OCI-LY1 (cell line): ENCODE measurements around the gene EPM2A.

Experiments used
- CTCF ChIP-seq: fragments of 200-600 bp; sonication (generic), shearing (Covaris generic); IDR thresholded peaks from 2 replicates; pipeline ENCODE4 v1.5.1; 2017; ENCODE audit warnings: mild to moderate bottlenecking, antibody characterized with exemption, low read length, moderate library complexity, mixed read lengths
- EZH2 ChIP-seq: fragments of 200-600 bp; sonication (generic), shearing (Covaris generic); IDR thresholded peaks from 2 replicates; pipeline ENCODE4 v1.8.0; 2017; ENCODE audit warnings: borderline replicate concordance, mixed run types, mild to moderate bottlenecking, antibody characterized with exemption, low read length, moderate library complexity, mixed read lengths

DNA sequence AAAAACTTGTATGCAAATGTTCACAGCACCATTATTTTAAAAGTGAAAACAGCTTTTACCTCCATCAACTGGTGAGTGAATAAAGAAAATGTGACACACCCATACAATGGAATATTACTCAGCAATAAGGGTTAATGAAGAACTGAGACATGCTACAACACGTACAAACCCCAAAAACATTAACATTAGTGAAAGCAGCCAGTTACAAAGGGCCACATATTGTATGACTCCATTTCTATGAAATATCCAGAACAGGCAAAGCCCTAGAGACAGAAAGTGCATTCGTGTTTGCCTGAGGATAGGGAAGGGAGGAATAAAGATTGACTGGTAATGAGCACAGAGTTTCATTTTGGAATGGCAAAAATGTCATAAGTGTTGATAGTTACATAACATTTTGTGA lies 21.5 kb downstream of the EPM2A start:
- TF ChIP-seq EZH2 = no peak
- TF ChIP-seq CTCF = no peak
